Erythroblast (primary cell): Measurements from ENCODE around the gene ADTRP.

Experiments
- GATA1 ChIP-seq: IDR thresholded peaks from 2 replicates; pipeline ENCODE4 v1.6.1; 2011; ENCODE audit warnings: low read depth, mild to moderate bottlenecking, control low read depth, low read length, moderate library complexity
- POLR2A ChIP-seq: IDR thresholded peaks from 2 replicates; pipeline ENCODE4 v1.6.1; 2011; ENCODE audit warnings: mild to moderate bottlenecking, low read length

DNA sequence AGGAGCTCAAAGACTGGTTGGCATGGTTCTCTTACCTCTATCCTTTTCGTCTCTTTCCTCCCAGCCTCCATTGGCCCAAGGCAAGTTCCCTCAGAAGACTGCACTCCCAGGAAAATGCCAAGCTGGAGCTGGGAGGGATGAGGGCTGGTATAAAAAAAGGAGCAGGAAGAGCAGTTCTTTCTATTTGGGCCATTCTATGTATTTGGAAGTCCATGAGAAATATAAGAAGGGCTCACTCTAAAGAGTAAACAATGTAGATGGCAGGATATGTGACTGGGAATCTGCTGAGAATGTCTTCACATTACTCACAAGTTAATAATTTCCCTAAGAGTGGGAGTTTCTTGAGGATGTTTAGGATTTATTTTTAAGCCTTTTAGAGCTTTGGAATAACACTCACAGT lies 36.6 kb upstream of the ADTRP start:
- TF ChIP-seq POLR2A (no peak), GATA1 (no peak)
